A549 (cell line): ENCODE measurements around the gene ELOB. TPM values are rescaled to one million over a fixed set of nuclear protein-coding genes. Genes with fewer than 3 reads are reported as not detected.

Experiments
- ATAC-seq, 2 experiments: fragments of 200-7000 bp in 1 of 2; fragments of >200 bp in 1 of 2; cut with Nextera tagmentation in 1 of 2; cut with Tn5 transposase in 1 of 2; 3 replicates each; pipeline versions ENCODE4 v1.8.0 to v1.9.1; 2018 to 2020; ENCODE audit warnings: mild to moderate bottlenecking in 1 of 2, moderate library complexity in 1 of 2
- CTCF ChIA-PET: fragments of 300-600 bp; sonication (Branson Sonifier 250); formaldehyde crosslinking; extraction: SDS; loops from one replicate; lab custom pipeline; 2021; ENCODE audit warnings: antibody characterized with exemption, inconsistent platforms; lab: Yijun Ruan, JAX
- POLR2A ChIA-PET: fragments of 350-600 bp; formaldehyde crosslinking; extraction: SDS; loops from one replicate; lab custom pipeline; 2021; ENCODE audit warnings: antibody characterized with exemption, inconsistent platforms; lab: Yijun Ruan, JAX
- DNase-seq, 2 experiments: peaks; one replicate each; pipeline versions ENCODE4 v3.0.0 to v3.0.0-alpha.2; 2011 to 2016; ENCODE audit warnings: low read depth in 1 of 2, low spot score in 1 of 2
- FAIRE-seq: peaks from 2 replicates; lab custom pipeline; 2011; peaks lifted over from hg19 to GRCh38; lab: Jason Lieb, UNC
- H3K27ac ChIP-seq, 2 experiments: fragments of >200 bp; sonication (Bioruptor Twin); formaldehyde crosslinking; 3 replicates each; pipeline ENCODE4 v1.5.1; 2016 to 2017
- H3K4me1 ChIP-seq: fragments of >200 bp; sonication (Bioruptor Twin); formaldehyde crosslinking; 3 replicates; pipeline ENCODE4 v1.6.1; 2016
- H3K4me2 ChIP-seq: fragments of >200 bp; sonication (Bioruptor Twin); formaldehyde crosslinking; 3 replicates; pipeline ENCODE4 v1.6.1; 2016
- H3K4me3 ChIP-seq: fragments of >200 bp; sonication (Bioruptor Twin); formaldehyde crosslinking; 3 replicates; pipeline ENCODE4 v1.5.1; 2016
- H3K9me3 ChIP-seq: fragments of >200 bp; sonication (Bioruptor Twin); formaldehyde crosslinking; 3 replicates; pipeline ENCODE4 v1.6.1; 2016
- BCL3 ChIP-seq: fragments of >200 bp; sonication (Bioruptor Twin); formaldehyde crosslinking; IDR thresholded peaks from 3 replicates; pipeline ENCODE4 v1.6.1; 2016
- E2F6 ChIP-seq: IDR thresholded peaks from 2 replicates; pipeline ENCODE4 v1.6.1; 2012; ENCODE audit warnings: low read depth, borderline replicate concordance
- HOXB5 ChIP-seq: fragments of 250-450 bp; sonication (Bioruptor Pico); IDR thresholded peaks from 2 replicates; pipeline ENCODE4 v1.5.0; 2020; ENCODE audit warnings: mild to moderate bottlenecking, moderate library complexity
- MYC ChIP-seq: IDR thresholded peaks from 2 replicates; pipeline ENCODE4 v1.6.1; 2012; ENCODE audit warnings: mild to moderate bottlenecking, inconsistent platforms, low read length, improper control_type of control experiment, borderline replicate concordance
- PHF8 ChIP-seq: fragments of 200-600 bp; sonication (generic); IDR thresholded peaks from 2 replicates; pipeline ENCODE4 v1.6.1; 2016; ENCODE audit warnings: low read depth, mild to moderate bottlenecking, antibody characterized with exemption, moderate library complexity, borderline replicate concordance
- POLR2A ChIP-seq: IDR thresholded peaks from 2 replicates; pipeline ENCODE4 v1.6.1; 2012; ENCODE audit warnings: mild to moderate bottlenecking, low read length
- WGBS: methylation state at CpG from one replicate; pipeline ENCODE4 v1.1.6; 2017; ENCODE audit errors: missing lambda C conversion rate; 5-methylcytosine and 5-hydroxymethylcytosine counted together
- polyA plus RNA-seq, 4 experiments: library from polyadenylated mRNA; depleted of rRNA in 3 of 4; stranded (reverse); fragments of >200 nt; fragmentation: RNase III in 1 of 4; extraction: RNeasy Plus Mini Kit Qiagen cat#74134 plus additional on column Dnase treatment in 1 of 4; gene quantifications; 2 replicates in 3 of 4; 3 replicates in 1 of 4; pipeline ENCODE4 v1.2.3, GENCODE V29; 2011 to 2017
- TF ChIP-seq, protein P1 (sequence below): fragments of 250-450 bp; sonication (Bioruptor Pico); IDR thresholded peaks from 2 replicates; pipeline ENCODE4 v1.5.0; 2021; ENCODE audit warnings: mild to moderate bottlenecking, moderate library complexity, borderline replicate concordance

ELOB gene
- polyA plus RNA-seq, 2 of the 4 experiments (the other 2 are of a cell fraction) = 136 to 494 TPM

- DNase-seq (no peak), ATAC-seq (no peak), FAIRE-seq (no peak)
- TF ChIP-seq POLR2A = peak; percentile 2; the same call in 1 of the 2 replicates
- no peak for TF ChIP-seq MYC
- peak overlapping the region; percentile 95; the same call in 2 of the 3 replicates for H3K4me3 ChIP-seq
- H3K9me3 ChIP-seq = no peaks in the 10 kb centered on the region
- ChIA-PET POLR2A (interaction anchor here (1.0 to 2.1 kb wide), 2 partner anchors 26 to 90 kb away, joined by 4 to 11 read pairs; partner anchors contain the start of gene SRRM2), CTCF (interaction anchor here (1.0 to 3.2 kb wide), 6 partner anchors 9 to 90 kb away, joined by 3 to 11 read pairs (median 8); partner anchors contain the start of gene PRSS33)
- peak overlapping the region in 1 of 2 experiments; percentile 100; a peak in 4 of 6 replicates for H3K27ac ChIP-seq
- peak overlapping the region; percentile 96 for H3K4me2 ChIP-seq
- H3K4me1 ChIP-seq = peaks cover 19% of the 10 kb centered on the region
- WGBS = 97% methylated on average over 12 of the region's 12 CpGs
Measured at GRCh38 chr16:2778630-2778958, 1.5 kb upstream of the ELOB start.

GRCh38 chr16:2777903-2778629, 986 bp upstream of the ELOB start:
- CTCF ChIA-PET = interaction anchor here (1.0 to 3.2 kb wide), 6 partner anchors 9 to 90 kb away, joined by 3 to 11 read pairs (median 8); partner anchors contain the start of gene PRSS33
- FAIRE-seq (no peak), DNase-seq (no peak), ATAC-seq (peak in 1 of 2 experiments; percentile 38; a peak in 3 of 6 replicates)
- WGBS = 37% methylated on average over 21 of the region's 27 CpGs
- Histone ChIP-seq H3K4me1 (peaks cover 24% of the 10 kb centered on the region), H3K4me3 (peak overlapping the region; percentile 95), H3K4me2 (peak overlapping the region; percentile 96), H3K27ac (peak overlapping the region; percentile 99 to 100), H3K9me3 (no peaks in the 10 kb centered on the region)
- POLR2A ChIA-PET = interaction anchor here (1.0 to 2.1 kb wide), 3 partner anchors 9 to 90 kb away, joined by 3 to 11 read pairs (median 4); partner anchors contain the start of gene SRRM2
- TF ChIP-seq BCL3 = peak; percentile 39; the same call in 1 of the 3 replicates
- no peak for TF ChIP-seq HOXB5
- TF ChIP-seq, protein P1, sequence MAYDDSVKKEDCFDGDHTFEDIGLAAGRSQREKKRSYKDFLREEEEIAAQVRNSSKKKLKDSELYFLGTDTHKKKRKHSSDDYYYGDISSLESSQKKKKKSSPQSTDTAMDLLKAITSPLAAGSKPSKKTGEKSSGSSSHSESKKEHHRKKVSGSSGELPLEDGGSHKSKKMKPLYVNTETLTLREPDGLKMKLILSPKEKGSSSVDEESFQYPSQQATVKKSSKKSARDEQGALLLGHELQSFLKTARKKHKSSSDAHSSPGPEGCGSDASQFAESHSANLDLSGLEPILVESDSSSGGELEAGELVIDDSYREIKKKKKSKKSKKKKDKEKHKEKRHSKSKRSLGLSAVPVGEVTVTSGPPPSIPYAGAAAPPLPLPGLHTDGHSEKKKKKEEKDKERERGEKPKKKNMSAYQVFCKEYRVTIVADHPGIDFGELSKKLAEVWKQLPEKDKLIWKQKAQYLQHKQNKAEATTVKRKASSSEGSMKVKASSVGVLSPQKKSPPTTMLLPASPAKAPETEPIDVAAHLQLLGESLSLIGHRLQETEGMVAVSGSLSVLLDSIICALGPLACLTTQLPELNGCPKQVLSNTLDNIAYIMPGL (CRISPR knock-in tag) = no peak
- 0 out of 2 replicates have a peak, but pooled peaks have one; percentile 25 for TF ChIP-seq E2F6
- peak; percentile 11; the same call in 1 of the 2 replicates for TF ChIP-seq POLR2A

DNA sequence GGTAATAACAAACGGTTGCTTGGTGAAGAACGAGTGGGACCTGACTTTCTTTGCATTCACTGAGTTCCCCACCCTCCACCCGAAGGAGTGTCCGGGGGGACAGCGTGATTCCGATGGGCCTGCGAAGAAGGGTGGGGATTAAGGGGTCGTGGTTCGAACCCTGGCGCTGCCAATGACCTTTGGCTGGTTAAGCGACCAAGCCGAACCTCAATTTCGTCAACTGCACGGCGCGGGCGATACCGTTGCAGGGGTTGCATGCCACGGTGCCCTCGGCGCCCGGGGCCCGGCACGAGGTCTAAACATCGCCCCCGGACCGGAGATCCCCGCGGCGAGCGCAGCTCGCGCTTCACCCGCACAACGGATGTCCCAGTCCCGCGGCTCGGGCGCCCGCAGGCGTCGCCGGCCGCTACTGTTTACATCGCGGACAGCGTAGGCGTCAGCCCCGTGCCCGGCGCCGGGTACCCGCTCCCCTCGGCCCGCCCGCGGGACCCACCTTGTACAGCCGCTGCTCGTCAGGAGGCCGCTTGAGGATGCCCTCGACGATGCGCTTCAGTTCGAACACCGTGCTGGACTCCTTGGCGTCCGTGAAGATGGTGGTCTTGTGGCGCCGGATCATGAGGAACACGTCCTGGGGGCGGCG, 460 bp downstream of the ELOB start:
- H3K4me1 ChIP-seq = peaks cover 26% of the 10 kb centered on the region
- WGBS = under 1% methylated on average over 11 of the region's 72 CpGs
- no peak for TF ChIP-seq HOXB5
- no peak for TF ChIP-seq E2F6
- peak; percentile 28 for TF ChIP-seq PHF8
- TF ChIP-seq, all 56 proteins: peak for 1
- Histone ChIP-seq H3K4me2 (peak overlapping the region; percentile 95), H3K4me3 (peak overlapping the region; percentile 95), H3K27ac (peak overlapping the region; percentile 99 to 100), H3K9me3 (no peaks in the 10 kb centered on the region)
- ATAC-seq (peak; percentile 1 to 28; a peak in 4 of 6 replicates), FAIRE-seq (no peak), DNase-seq (no peak)
- POLR2A ChIA-PET = interaction anchor here (0.6 to 0.9 kb wide), 3 partner anchors 24 to 374 kb away, joined by 3 read pairs; partner anchors contain the start of gene SRRM2
- CTCF ChIA-PET = interaction anchor here (0.6 to 5.9 kb wide), 7 partner anchors 12 to 144 kb away, joined by 3 to 28 read pairs (median 10); no protein-coding TSS in a partner anchor
